Fibroblast of lung (primary cell): ENCODE data around the gene PLEKHN1. TPM values are rescaled to one million over a fixed set of nuclear protein-coding genes. Genes with fewer than 3 reads are reported as not detected.

Source experiments
- DNase-seq, 2 donors: peaks; one replicate each; pipeline versions ENCODE4 v3.0.0 to v3.0.0-alpha.2; 2010; ENCODE audit warnings: low read depth in 2 of 2
- H2AFZ ChIP-seq: 2 replicates; pipeline ENCODE4 v1.5.1; 2012; ENCODE audit warnings: low read length, control low read depth, inconsistent platforms
- H3K27ac ChIP-seq: 2 replicates; pipeline ENCODE4 v1.5.1; 2011; ENCODE audit warnings: low read length, control low read depth; ENCODE audit not compliant: insufficient read depth
- H3K27me3 ChIP-seq: 2 replicates; pipeline ENCODE4 v1.5.1; 2011; ENCODE audit warnings: mild to moderate bottlenecking, low read length; ENCODE audit not compliant: control insufficient read depth, insufficient read depth
- H3K36me3 ChIP-seq: 2 replicates; pipeline ENCODE4 v1.5.1; 2011; ENCODE audit warnings: low read length; ENCODE audit not compliant: control insufficient read depth, insufficient read depth
- H3K4me1 ChIP-seq: 2 replicates; pipeline ENCODE4 v1.5.1; 2011; ENCODE audit warnings: low read length; ENCODE audit not compliant: control insufficient read depth, insufficient read depth; ENCODE audit errors: extremely low read depth
- H3K4me2 ChIP-seq: 2 replicates; pipeline ENCODE4 v1.5.1; 2011; ENCODE audit warnings: low read length, control low read depth; ENCODE audit not compliant: insufficient read depth; ENCODE audit errors: extremely low read depth
- H3K4me3 ChIP-seq, 4 experiments: fragments of 200-600 bp in 1 of 4; sonication (generic) in 1 of 4; replicated peaks in 1 of 4; 2 replicates each; pipeline ENCODE4 v1.5.1; 2011 to 2016; ENCODE audit warnings: low read length in 4 of 4, low read depth in 3 of 4, mild to moderate bottlenecking in 3 of 4, control low read depth in 2 of 4, inconsistent platforms in 1 of 4, mixed read lengths in 1 of 4; ENCODE audit not compliant: insufficient read depth in 1 of 4; ENCODE audit errors: control extremely low read depth in 1 of 4
- H3K79me2 ChIP-seq: 2 replicates; pipeline ENCODE4 v1.5.1; 2012; ENCODE audit warnings: mild to moderate bottlenecking, low read length, inconsistent platforms; ENCODE audit not compliant: control insufficient read depth, insufficient read depth
- H3K9ac ChIP-seq: 2 replicates; pipeline ENCODE4 v1.5.1; 2011; ENCODE audit warnings: mild to moderate bottlenecking, low read length, control low read depth; ENCODE audit not compliant: insufficient read depth
- H3K9me3 ChIP-seq: 2 replicates; pipeline ENCODE4 v1.5.1; 2012; ENCODE audit warnings: low read depth, low read length; ENCODE audit not compliant: control insufficient read depth, insufficient read depth
- H4K20me1 ChIP-seq: 2 replicates; pipeline ENCODE4 v1.5.1; 2011; ENCODE audit warnings: low read length; ENCODE audit not compliant: control insufficient read depth, insufficient read depth; ENCODE audit errors: extremely low read depth
- EZH2 ChIP-seq: IDR thresholded peaks from 2 replicates; pipeline ENCODE4 v1.5.1; 2012; ENCODE audit warnings: low read length, control low read depth, mild to moderate bottlenecking; ENCODE audit errors: missing control alignments
- polyA plus RNA-seq, 2 donors: library from polyadenylated mRNA; depleted of rRNA in 1 of 2; stranded (reverse) in 1 of 2; unstranded in 1 of 2; fragments of >200 nt; gene quantifications; 2 replicates each; pipeline ENCODE4 v1.2.1, GENCODE V29; 2011 to 2012; ENCODE audit warnings: missing spikeins in 1 of 2
- total RNA-seq: library from RNA; depleted of rRNA; stranded (reverse); fragments of >200 nt; gene quantifications from 2 replicates; pipeline ENCODE4 v1.2.1, GENCODE V29; 2014
- TF ChIP-seq, protein P1 (sequence below), 2 donors: IDR thresholded peaks in 1 of 2; conservative IDR thresholded peaks in 1 of 2; 1 replicate in 1 of 2; 2 replicates in 1 of 2; pipeline ENCODE4 v1.5.1; 2011 to 2012; ENCODE audit warnings: low read length in 2 of 2, control low read depth in 1 of 2, inconsistent platforms in 1 of 2, low read depth in 1 of 2, mild to moderate bottlenecking in 1 of 2

The PLEKHN1 gene
- total and polyA plus RNA-seq, 2 donors (not counting 1 experiment from before 2014, with no cell fraction given) = 0.17 to 0.41 TPM

DNA sequence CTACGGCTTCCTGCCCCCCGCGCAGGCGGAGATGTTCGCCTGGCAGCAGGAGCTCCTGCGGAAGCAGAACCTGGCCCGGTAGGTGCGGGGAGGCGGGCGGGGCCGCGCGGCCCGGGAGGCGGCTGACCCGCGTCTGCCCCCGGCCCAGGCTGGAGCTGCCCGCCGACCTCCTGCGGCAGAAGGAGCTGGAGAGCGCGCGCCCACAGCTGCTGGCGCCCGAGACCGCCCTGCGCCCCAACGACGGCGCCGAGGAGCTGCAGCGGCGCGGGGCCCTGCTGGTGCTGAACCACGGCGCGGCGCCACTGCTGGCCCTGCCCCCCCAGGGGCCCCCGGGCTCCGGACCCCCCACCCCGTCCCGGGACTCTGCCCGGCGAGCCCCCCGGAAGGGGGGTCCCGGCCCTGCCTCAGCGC lies 23.9 kb upstream of the PLEKHN1 start:
- Histone ChIP-seq H3K4me1 (peaks cover 24% of the 10 kb centered on the region), H2AFZ (no peak overlapping the region), H3K27ac (no peak overlapping the region), H3K4me3 (peak overlapping the region in 1 of 4 experiments; percentile 27), H4K20me1 (no peaks in the 10 kb centered on the region), H3K36me3 (peaks cover 10% of the 10 kb centered on the region), H3K9me3 (no peaks in the 10 kb centered on the region), H3K9ac (peak overlapping the region; percentile 7), H3K4me2 (no peak overlapping the region), H3K79me2 (no peaks in the 10 kb centered on the region), H3K27me3 (no peaks in the 10 kb centered on the region)
- DNase-seq = peak in 1 of 2 donors; percentile 46
- TF ChIP-seq EZH2 = peak; percentile 59
- TF ChIP-seq, protein P1, sequence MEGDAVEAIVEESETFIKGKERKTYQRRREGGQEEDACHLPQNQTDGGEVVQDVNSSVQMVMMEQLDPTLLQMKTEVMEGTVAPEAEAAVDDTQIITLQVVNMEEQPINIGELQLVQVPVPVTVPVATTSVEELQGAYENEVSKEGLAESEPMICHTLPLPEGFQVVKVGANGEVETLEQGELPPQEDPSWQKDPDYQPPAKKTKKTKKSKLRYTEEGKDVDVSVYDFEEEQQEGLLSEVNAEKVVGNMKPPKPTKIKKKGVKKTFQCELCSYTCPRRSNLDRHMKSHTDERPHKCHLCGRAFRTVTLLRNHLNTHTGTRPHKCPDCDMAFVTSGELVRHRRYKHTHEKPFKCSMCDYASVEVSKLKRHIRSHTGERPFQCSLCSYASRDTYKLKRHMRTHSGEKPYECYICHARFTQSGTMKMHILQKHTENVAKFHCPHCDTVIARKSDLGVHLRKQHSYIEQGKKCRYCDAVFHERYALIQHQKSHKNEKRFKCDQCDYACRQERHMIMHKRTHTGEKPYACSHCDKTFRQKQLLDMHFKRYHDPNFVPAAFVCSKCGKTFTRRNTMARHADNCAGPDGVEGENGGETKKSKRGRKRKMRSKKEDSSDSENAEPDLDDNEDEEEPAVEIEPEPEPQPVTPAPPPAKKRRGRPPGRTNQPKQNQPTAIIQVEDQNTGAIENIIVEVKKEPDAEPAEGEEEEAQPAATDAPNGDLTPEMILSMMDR (conservative IDR thresholded peaks at IDR 0.05 in 1 of 2, IDR thresholded peaks at IDR 0.05 in 1 of 2; ENCODE audit: low read depth in 1 of 2, low read length in 2 of 2) = no peak

DNA sequence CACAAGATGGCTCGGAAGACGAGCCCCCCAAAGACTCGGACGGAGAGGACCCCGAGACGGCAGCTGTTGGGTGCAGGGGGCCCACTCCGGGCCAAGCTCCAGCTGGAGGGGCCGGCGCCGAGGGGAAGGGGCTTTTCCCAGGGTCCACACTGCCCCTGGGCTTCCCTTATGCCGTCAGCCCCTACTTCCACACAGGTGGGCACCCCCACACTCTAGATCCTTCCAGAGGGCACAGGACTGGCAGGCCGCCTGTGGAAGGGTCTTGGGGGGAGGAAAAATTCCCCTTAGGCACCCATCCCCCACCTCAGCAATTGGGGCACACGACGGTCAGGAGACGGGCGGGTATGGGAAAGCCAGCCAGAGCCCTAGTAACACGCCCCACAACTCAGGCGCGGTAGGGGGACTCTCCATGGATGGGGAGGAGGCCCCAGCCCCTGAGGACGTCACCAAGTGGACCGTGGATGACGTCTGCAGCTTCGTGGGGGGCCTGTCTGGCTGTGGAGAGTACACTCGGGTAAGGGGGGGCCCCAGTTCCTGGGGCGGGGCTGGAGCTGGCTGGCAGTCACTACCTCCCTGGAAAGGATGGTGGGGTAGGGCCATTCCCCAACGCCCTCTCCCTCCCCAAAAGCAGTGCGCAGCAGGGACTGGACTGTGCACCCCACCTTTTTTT lies 23.3 kb upstream of the PLEKHN1 start:
- Histone ChIP-seq H3K4me2 (no peak overlapping the region), H3K27ac (no peak overlapping the region), H3K9me3 (no peaks in the 10 kb centered on the region), H4K20me1 (no peaks in the 10 kb centered on the region), H3K79me2 (no peaks in the 10 kb centered on the region), H3K27me3 (no peaks in the 10 kb centered on the region), H3K4me3 (no peak overlapping the region), H3K9ac (peak overlapping the region; percentile 7), H3K4me1 (peaks cover 24% of the 10 kb centered on the region), H3K36me3 (peaks cover 14% of the 10 kb centered on the region), H2AFZ (no peak overlapping the region)
- no peak for TF ChIP-seq EZH2
- TF ChIP-seq, protein P1 (conservative IDR thresholded peaks at IDR 0.05 in 1 of 2, IDR thresholded peaks at IDR 0.05 in 1 of 2; ENCODE audit: low read depth in 1 of 2, low read length in 2 of 2) = no peak
- DNase-seq = peak; percentile 70 to 79

DNA sequence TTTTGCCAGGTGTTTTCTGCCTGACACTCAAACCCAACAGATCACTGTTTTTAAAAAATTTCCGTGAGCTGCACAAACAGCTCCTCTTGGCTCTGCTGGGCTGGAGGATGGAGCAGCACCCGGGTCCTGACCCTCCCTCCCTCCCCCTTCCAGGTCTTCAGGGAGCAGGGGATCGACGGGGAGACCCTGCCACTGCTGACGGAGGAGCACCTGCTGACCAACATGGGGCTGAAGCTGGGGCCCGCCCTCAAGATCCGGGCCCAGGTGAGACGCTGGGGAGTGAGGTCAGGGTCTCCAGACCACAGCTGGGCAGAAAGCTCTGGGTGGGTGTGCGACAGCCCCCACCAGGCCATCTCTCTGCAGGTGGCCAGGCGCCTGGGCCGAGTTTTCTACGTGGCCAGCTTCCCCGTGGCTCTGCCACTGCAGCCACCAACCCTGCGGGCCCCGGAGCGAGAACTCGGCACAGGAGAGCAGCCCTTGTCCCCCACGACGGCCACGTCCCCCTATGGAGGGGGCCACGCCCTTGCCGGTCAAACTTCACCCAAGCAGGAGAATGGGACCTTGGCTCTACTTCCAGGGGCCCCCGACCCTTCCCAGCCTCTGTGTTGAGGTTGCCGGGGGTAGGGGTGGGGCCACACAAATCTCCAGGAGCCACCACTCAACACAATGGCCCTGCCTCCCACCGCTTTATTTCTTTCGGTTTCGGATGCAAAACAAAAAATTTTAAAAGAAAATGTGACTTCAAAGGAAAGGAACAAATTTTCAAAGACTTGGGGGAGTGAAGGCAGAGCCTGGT lies 22.5 kb upstream of the PLEKHN1 start:
- no peak overlapping the region for H2AFZ ChIP-seq
- DNase-seq = no peak

More for the DNA sequence above, 22.5 kb upstream of the PLEKHN1 start:
- Histone ChIP-seq H3K4me2 (peak overlapping the region; percentile 71), H3K79me2 (no peaks in the 10 kb centered on the region), H3K27ac (peak overlapping the region; percentile 72), H3K9ac (peak overlapping the region; percentile 30), H3K4me3 (no peak overlapping the region), H3K4me1 (peaks cover 24% of the 10 kb centered on the region), H3K27me3 (no peaks in the 10 kb centered on the region), H4K20me1 (no peaks in the 10 kb centered on the region), H3K36me3 (peaks cover 19% of the 10 kb centered on the region), H3K9me3 (no peaks in the 10 kb centered on the region)
- TF ChIP-seq, protein P1 (conservative IDR thresholded peaks at IDR 0.05 in 1 of 2, IDR thresholded peaks at IDR 0.05 in 1 of 2; ENCODE audit: low read depth in 1 of 2, low read length in 2 of 2) = no peak
- TF ChIP-seq EZH2 = no peak
